GM18867 (cell line): ENCODE measurements around the gene IRF2BP1.

Experiments
- ATAC-seq: cut with Tn5 transposase; IDR thresholded peaks from one replicate; pipeline ENCODE4 v1.9.1; 2021; ENCODE audit warnings: mild to moderate bottlenecking, moderate library complexity; ENCODE audit not compliant: unreplicated experiment

The IRF2BP1 gene, protein sequence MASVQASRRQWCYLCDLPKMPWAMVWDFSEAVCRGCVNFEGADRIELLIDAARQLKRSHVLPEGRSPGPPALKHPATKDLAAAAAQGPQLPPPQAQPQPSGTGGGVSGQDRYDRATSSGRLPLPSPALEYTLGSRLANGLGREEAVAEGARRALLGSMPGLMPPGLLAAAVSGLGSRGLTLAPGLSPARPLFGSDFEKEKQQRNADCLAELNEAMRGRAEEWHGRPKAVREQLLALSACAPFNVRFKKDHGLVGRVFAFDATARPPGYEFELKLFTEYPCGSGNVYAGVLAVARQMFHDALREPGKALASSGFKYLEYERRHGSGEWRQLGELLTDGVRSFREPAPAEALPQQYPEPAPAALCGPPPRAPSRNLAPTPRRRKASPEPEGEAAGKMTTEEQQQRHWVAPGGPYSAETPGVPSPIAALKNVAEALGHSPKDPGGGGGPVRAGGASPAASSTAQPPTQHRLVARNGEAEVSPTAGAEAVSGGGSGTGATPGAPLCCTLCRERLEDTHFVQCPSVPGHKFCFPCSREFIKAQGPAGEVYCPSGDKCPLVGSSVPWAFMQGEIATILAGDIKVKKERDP

DNA sequence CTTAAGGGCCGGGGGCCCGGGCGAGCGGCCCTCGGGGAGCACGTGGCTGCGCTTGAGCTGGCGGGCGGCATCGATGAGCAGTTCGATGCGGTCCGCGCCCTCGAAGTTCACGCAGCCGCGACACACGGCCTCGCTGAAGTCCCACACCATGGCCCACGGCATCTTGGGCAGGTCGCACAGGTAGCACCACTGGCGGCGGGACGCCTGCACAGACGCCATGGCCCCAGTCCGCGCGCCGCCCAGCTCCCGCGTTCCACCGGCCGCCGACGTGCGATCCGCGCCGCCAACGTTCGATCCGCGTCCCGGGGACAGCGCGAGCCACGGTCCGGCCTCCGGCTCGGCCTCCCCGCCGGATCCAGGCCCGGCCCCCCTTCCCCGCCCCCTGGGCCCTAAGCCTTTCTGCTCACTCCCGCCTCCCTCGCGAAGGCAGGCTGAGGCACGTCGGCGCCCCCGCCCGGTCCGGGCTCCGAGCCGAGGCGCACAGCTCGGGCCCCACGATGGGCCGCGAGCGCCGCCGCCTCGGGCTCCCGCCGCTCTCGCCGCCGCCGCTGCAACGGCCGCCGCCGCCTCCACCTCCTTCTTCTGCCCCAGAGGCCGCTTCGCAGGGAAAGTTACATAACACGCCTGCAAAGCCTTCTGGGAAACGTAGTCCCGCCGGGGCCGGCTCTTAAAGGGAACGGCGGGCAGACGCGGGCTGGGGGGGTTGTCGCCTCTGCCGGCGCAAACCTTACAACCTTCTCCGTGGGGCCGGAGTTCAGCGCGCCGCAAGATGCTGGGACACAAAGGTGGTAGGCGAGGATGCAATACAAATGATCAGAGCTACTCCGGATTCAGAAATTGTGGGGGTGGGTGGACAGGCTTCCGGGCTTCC is at the start of gene IRF2BP1:
TSS of gene IRF2BP1 (minus strand) at position 586 of the 871 bp plus-strand sequence. CDS start at position 219, 367 bp downstream.
- ATAC-seq = peak; percentile 53

DNA sequence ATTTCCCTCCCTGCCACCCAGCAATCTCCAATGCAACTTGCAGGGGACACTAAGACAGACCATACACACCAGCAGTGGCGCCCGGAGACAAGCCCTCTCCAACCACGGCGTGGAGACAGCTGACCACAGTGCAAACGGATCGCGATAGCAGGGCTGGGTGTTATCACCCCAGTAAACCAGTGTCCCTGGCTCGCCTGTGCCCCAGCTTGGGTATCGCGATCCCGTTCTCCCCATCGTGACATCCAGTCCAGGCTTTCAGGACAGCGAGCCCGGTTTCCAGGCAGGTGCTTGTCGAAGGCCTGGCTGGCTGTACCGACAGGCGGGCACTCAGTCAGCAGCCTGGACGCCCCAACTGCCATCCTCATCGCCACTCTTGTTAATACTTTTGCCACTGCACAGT is 49.3 kb upstream of the IRF2BP1 start:
- no peak for ATAC-seq

DNA sequence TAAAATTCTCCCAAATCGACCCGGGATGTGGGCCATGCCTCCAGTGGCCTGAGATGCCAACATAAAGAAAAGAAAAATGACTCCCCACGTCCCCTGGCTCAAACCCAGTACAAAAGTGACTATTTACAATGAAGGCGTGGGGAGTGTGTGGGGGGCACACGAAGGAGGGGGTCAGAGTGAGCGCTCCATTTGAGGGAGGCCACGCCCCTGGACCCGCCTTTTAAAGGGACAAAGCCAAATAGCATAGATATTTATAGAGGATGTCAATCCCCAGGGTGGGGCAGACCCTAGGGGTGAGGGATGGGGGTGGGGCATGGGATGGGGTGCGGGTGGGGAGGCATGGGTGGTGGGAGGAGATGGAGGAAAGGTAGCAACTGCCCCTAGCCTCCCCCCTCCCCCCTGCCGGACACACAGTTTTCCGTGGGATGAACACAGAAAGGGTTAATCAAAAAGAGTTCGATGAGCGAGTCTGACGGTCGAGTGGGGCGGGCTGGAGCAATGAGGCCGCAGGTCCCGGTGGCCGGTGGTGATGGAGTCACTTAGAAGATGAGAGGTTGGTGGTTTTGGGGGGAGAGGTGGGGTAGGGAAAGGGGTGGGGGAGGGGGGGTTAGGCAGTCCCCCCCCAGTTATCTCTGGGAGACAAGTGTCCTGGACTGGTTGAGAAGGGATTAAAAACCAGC is 48.8 kb upstream of the IRF2BP1 start:
- no peak for ATAC-seq

DNA sequence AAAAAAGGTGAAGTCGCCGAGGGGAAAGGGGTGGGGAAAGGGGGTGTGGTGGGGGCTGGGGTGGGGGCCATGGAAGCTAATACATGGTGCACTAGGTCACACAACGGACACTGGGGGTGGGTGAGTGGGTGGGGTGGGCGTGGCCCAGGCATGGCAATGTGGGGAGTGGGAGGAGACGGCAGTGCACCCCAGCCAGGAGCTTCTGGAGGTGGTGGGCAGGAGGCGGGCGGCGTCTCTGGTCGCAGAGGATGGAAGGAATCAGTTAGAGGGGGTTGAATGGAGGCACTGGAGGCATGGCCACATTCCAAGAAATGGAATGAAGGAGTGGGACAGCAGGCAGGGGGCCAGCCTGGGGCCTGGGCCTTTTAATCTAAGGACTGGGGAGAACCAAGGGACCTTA is 47.8 kb upstream of the IRF2BP1 start:
- no peak for ATAC-seq

DNA sequence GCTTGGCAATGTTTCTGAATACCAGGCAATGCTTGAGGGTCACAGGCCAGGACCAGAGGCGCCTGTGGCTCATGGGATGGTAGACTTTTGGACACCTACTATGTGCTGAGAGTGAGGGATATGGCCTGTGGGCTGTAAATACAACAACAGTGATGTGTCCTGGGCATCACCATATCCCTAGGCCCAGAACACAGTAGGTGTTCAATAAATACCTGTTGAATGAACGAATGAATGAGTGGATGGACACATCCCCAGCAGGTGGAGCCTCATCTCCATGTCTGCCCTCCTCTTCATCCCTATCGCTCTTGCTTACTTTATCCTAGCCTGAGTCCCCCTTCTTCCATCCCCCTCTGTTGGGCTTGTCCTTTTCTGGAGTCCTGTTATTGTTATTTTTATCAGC is 45.1 kb upstream of the IRF2BP1 start:
- ATAC-seq = no peak

DNA sequence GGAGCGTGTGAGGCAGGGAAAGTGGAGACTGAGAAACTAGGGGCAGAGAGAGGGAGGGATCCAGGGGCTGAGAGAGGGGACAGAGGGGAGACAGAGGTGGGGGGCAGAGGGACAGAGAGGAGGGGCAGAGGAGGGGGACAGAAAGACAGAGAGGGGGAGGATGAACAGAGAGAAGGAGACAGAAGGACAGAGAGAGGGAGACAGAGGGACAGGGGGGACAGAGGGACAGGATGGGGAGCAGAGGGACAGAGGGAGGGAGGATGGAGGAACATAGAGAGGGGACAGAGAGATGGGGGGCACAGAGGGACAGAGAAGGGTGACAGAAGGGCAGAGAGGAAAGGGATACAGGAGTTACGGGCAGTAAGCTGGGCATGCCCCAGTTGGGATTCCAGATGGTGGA is 43.3 kb upstream of the IRF2BP1 start:
- no peak for ATAC-seq

DNA sequence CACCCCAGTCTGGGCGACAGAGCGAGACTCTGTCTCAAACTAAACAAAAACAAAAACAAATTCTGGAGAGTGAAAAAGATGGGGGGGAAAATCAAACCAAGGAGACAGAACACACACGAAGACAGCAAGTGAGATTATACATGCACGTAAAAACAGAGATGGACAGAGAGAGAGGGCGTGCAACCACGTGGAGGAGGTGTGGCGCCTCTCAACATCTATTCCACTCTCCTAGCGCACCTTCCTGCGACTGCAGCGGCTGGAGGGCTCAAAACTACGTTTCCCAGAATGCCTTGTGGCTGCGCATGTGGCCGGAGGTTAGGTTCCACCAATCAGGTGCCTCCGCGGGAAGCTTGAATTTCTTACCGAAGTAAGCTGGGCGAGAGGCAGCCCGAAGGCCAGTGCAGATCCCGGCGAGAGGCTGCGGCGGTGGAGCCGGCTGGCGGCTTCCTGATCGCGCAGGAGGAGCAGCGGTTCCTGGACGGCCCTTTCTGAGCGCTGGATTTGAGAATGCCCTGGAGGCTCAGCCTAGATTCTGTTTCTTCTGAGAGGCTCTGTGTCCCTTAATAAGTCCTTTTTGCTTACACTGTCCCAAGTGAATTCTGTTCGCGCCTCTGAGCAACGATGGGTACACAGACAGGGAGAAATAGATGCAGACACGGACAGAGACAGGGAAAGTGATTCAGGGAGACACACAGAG is 41.8 kb upstream of the IRF2BP1 start:
- peak; percentile 79 for ATAC-seq

DNA sequence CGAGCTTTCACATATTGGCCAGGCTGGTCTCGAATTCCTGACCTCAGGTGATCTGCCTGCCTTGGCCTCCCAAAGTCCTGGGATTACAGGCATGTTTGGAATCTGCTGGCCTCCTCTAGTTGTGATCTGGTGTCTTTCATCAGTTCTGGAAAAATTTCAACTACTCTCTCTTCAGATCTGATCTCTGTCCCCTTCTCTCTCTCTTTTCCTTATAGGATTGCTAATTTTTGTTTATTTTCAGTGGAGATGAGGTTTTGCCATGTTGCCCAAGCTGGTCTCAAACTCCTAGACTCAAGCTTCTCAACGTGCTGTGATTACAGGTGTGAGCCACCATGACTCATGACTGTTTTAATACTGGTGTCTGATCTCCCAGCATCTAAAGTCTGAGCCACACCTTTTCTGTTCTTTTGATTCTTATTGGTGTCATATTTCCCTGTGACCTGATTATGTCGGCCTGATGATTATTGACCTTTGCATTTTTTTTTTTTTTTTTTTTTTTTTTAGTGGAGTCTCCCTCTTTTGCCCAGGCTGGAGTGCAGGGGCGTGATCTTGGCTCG is 39.0 kb upstream of the IRF2BP1 start:
- no peak for ATAC-seq

DNA sequence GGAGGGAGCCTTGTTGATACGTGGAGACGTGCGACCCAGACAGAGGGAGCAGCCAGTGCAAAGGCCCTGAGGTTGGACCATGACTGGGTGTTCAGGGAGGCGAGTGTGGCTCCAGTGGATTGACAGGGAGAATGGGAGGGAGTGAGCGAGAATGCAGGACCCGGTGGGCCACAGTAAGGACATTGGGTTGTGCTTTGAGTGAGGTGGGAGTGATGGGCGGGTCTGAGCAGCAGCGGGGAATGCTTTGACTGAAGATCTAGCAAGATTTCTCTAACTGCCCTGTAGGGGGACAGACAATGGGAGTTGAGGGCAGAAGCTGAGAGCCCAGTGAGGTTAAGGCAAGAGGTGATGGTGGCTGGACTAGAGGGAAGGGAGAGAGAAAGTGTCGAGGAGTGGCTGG is 36.3 kb upstream of the IRF2BP1 start:
- no peak for ATAC-seq

DNA sequence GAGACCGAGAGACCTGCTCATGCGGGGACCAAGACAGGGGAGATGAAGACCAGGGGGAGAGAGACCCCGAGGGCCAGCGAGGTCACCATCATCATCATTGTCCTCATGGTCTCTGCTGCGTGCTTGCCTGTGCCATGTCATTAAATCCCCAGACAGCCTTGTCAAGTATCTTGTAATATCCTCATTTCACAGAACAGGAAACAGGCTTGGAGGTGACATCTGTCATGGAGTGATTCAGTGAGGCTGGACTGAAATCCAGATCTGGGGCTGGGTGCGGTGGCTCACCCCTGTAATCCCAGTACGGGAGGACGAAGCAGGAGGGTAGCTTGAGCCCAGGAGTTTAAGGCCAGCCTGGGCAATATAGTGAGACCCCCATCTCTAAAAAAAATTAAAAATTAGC is 34.5 kb upstream of the IRF2BP1 start:
- no peak for ATAC-seq

DNA sequence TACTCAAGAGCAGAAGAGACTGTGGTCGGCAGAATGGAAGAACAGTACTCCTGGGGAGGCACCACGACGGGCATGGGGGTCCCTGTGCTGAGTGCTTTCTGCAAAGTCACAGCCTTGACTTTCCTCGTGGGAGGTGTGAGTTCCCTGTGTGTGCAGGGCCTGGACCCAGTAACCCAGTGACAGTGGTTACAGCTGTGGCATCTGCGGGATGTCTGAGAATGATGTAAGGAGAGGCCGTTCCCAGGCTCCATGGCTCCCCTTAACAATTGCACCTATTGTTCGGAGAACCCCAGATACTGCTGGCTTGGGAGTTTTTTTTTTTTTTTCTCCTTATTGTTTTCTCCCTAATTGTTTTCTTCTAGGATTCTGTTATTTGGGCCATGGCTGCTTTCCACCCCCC is 33.7 kb upstream of the IRF2BP1 start:
- ATAC-seq = no peak

DNA sequence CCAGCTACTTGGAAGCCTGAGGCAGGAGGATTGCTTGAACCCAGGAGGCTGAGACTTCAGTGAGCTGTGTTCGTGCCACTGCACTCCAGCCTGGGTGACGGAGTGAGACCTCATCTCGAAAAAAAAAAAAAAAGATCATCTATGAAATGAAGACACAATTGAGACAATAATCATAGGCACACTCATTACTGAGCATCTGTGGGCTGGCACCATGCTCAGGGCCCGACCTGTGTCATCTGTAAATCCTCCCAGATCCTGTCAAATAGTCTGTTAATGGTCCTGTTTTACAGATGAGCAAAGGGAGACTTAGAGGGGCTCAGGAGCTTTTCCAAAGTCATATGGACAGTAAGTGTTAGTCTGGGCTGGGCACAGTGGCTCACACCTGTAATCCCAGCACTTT is 32.8 kb upstream of the IRF2BP1 start:
- no peak for ATAC-seq

DNA sequence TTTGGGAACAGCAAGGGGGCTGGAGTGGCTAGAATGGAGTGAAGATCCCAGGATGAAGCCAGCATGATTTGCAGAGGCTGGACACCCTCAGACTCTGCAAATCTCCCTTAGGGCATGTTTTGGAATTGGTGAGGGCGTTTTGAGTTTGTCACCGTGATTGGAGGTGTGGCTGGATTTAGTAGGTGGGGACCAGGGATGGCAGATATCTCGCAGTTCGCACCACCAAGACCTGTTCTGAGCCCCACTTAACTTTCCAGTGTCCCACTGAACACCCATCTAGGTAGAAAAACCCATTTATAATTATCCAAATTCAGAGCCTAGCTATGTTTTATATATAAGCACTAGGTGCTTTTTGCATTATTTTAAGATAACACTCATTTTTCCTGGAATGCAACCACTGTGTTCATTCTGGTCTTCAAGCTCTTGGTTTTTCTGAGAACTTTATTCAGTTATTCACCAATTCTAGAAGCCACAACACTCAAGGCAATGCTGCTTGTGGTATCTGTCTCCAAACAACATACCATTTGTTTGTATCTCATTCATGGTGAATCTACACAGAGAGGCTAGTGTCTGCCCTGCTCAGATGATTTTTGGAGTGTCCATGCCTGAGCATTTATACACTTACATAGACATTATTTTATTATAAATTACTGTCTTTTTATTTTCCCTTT is 31.6 kb upstream of the IRF2BP1 start:
- ATAC-seq = no peak

DNA sequence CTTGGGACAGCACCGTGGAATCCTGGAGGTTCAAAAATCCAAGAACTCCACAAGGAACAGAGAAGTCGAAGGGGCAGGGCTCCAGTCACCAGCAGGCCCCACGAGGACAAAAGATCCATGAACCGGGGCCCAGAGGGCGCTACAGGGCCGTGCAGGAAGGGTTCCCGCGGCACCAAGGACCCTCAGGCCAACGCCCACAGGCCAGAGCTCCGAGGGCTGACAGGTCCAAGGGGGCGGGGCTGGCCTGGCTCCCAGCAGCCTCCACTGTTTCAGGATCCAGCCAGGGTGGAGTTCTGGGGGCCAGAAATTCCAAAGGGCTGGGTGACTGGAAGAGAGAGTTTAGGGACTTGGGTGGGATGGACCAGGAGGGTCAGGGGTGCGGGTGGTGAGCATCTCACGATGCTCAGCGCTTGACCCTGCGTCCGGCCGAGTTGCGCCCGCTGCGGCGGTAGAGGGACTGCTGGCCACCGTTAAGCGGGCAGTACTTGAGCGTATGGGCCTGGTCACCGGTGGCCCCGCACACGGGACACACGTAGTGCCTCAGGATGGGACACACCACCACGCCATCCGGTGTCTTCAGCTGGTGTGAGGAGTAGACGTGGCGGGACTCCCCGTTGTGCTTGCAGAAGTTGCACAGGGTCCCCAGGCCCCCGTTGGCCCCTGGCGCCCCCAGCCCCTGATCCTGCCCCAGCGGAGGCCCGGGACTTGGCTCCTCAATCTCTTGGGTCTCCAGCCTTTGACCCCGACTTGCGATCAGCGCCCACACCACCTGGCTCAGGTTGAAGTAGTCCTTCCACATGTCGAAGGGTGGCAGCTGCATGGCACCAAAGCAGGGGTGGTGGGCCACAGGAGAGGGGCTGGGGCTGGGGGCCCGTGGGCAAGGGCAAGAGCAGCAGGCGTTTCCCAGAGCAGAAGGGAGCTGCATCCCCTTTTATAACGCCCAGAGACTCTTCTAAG is 28.2 kb upstream of the IRF2BP1 start, which contains the start of gene NANOS2:
TSS of gene NANOS2 (minus strand) at position 905 of the 957 bp plus-strand sequence. CDS start at position 820, 85 bp downstream.
- no peak for ATAC-seq

DNA sequence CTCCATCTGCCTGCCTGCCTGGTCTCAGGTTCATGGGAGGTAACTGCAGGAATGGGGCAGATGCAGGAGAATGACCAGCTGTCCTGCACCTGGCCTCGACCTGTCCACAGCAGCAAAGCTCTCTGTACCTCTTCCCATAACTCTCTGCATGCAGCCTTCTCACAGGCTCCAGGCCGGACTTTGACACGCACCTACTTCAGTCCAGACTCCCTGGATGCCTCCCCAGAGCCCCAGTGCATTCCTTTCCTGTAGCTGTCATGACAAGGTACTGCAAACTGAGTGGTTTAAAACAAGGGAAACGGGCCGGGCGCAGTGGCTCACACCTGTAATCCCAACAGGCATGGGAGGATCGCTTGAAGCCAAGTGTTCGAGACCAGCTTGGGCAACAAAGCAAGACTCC is 25.4 kb upstream of the IRF2BP1 start:
- ATAC-seq = no peak

DNA sequence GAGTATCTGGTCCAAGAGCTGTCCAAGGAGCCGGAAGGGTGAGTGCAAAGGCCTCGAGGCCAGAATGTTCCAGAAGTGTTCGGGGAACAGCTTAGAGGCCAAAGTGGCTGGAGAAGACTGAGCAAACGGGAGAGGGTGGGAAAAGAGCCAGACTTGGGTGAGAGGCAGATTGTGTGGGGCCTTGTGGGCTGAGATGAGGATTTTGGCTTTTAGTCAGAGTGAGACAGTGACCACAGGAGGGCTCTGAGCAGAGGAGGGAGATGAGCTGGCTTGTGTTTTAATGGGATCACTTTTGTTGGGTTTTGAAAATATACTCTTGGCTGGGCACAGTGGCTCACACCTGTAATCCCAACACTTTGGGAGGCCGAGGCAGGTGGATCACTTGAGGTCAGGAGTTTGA is 23.0 kb upstream of the IRF2BP1 start:
- no peak for ATAC-seq

DNA sequence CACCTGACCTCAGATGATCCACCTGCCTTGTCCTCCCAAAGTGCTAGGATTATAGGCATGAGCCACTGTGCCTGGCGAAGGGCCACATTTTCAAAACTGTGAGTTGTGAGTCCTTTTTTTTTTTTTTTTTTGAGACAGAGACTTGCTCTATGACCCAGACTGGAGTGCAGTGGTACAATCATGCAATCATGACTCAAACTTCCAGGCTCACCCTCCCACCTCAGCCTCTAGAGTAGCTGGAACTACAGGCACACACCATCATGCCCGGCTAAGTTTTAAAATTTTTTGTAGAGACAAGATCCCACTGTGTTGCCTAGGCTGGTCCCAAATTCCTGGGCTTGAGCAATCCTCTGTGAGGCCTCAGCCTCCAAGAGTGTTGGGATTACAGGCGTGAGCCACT is 20.3 kb upstream of the IRF2BP1 start:
- ATAC-seq = no peak

DNA sequence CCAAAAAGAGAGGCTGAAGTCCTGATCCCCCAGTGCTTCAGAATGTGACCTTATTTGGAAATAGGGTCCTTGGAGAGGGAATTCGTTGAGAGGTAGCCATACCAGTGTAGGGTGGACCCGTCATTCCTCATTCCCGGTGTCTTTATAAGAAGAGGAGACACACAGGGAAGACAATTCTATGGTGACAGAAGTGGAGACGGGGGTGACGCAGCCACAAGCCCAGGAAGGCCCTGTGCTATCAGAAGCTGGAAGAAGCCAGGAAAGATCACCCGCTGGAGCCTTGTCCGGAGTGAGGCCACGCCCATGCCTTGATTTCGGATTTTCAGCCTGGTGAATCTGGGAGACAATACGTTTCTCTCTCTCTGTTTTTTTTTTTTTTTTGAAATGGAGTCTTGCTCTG is 19.1 kb upstream of the IRF2BP1 start:
- no peak for ATAC-seq
